ENCODE data around the gene PRPH. TPM values are rescaled to one million over a fixed set of nuclear protein-coding genes. Genes with fewer than 3 reads are reported as not detected.

The PRPH gene
- total and polyA plus RNA-seq, 10 of the 15 experiments (the other 5 are each of a cell fraction or from before 2014, with no cell fraction given) = 0.09 to 0.45 (median 0.19) TPM; not detected in 3

DNA sequence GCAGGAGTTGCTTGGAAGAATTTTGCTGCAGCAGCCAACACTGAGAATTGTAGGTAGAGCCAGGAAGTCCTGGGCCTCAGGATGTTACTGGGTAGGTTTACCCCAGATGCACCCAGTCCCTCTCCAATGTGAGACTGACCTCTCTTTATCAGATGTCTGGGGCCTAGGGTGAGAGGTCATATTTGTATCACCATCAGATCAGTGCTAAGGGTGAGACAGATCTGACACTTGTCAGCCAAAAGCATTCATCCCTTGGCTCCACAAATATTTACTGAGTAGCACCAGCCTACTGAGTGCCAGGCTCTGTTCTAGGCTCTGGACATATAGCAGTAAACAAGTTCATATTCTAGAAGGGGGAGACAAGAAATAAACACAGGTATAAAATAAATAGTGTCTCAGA, 32.4 kb downstream of the PRPH start:
- no peak overlapping the region for H3K4me3 ChIP-seq
- no peak overlapping the region for H3K4me2 ChIP-seq (ENCODE audit: control insufficient read depth, insufficient read depth)
- H3K27me3 ChIP-seq (replicated peaks in 1 of 2; ENCODE audit: control insufficient read depth in 2 of 2, insufficient read depth in 2 of 2, low read length in 1 of 2) = no peaks in the 10 kb centered on the region
- ChIA-PET CTCF (no interaction called here), POLR2A (no interaction called here), RAD21 (ENCODE audit: unreplicated experiment) (no interaction called here), SMC1A (ENCODE audit: uncharacterized antibody, unreplicated experiment) (no interaction called here)
- peaks cover 7 to 16% of the 10 kb centered on the region in 2 experiments; a peak in 3 of 4 replicates for H3K36me3 ChIP-seq (ENCODE audit: control insufficient read depth in 2 of 2, insufficient read depth in 2 of 2, low read length in 1 of 2)
- H3K4me1 ChIP-seq (ENCODE audit: control insufficient read depth, insufficient read depth, low read length) = peaks cover 4% of the 10 kb centered on the region
- no peak overlapping the region for H3K9ac ChIP-seq (ENCODE audit: control insufficient read depth, insufficient read depth, low read length)
- in situ Hi-C loops (cut with MboI) (no loop called here), intact Hi-C loops (cut with micrococcal nuclease; ENCODE audit: unreplicated experiment) (no loop called here)
- H3K27ac ChIP-seq (ENCODE audit: control insufficient read depth, insufficient read depth) = no peak overlapping the region
- ATAC-seq (no peak), DNase-seq (ENCODE audit: low read depth, low spot score) (no peak), FAIRE-seq (no peak)
- no peak overlapping the region for H2AFZ ChIP-seq (ENCODE audit: control insufficient read depth, low read depth, low read length)
- H3K79me2 ChIP-seq (ENCODE audit: control insufficient read depth, insufficient read depth, low read length) = peaks cover 10% of the 10 kb centered on the region
- H4K20me1 ChIP-seq (ENCODE audit: control insufficient read depth, insufficient read depth) = no peaks in the 10 kb centered on the region
- TF ChIP-seq, protein P1, sequence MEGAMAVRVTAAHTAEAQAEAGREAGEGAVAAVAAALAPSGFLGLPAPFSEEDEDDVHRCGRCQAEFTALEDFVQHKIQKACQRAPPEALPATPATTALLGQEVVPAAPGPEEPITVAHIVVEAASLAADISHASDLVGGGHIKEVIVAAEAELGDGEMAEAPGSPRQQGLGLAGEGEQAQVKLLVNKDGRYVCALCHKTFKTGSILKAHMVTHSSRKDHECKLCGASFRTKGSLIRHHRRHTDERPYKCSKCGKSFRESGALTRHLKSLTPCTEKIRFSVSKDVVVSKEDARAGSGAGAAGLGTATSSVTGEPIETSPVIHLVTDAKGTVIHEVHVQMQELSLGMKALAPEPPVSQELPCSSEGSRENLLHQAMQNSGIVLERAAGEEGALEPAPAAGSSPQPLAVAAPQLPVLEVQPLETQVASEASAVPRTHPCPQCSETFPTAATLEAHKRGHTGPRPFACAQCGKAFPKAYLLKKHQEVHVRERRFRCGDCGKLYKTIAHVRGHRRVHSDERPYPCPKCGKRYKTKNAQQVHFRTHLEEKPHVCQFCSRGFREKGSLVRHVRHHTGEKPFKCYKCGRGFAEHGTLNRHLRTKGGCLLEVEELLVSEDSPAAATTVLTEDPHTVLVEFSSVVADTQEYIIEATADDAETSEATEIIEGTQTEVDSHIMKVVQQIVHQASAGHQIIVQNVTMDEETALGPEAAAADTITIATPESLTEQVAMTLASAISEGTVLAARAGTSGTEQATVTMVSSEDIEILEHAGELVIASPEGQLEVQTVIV (IDR thresholded peaks at IDR 0.05; ENCODE audit: borderline replicate concordance, partially characterized antibody) = no peak
- TF ChIP-seq, protein P2, sequence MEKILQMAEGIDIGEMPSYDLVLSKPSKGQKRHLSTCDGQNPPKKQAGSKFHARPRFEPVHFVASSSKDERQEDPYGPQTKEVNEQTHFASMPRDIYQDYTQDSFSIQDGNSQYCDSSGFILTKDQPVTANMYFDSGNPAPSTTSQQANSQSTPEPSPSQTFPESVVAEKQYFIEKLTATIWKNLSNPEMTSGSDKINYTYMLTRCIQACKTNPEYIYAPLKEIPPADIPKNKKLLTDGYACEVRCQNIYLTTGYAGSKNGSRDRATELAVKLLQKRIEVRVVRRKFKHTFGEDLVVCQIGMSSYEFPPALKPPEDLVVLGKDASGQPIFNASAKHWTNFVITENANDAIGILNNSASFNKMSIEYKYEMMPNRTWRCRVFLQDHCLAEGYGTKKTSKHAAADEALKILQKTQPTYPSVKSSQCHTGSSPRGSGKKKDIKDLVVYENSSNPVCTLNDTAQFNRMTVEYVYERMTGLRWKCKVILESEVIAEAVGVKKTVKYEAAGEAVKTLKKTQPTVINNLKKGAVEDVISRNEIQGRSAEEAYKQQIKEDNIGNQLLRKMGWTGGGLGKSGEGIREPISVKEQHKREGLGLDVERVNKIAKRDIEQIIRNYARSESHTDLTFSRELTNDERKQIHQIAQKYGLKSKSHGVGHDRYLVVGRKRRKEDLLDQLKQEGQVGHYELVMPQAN (conservative IDR thresholded peaks at IDR 0.05) = no peak
- TF ChIP-seq RFX5 (IDR thresholded peaks at IDR 0.05; ENCODE audit: low read depth, low read length) (no peak), SPI1 (IDR thresholded peaks at IDR 0.05; ENCODE audit: borderline replicate concordance, insufficient read depth, low read depth, low read length) (no peak), TCF3 (IDR thresholded peaks at IDR 0.05; ENCODE audit: borderline replicate concordance, insufficient read depth, low read depth, low read length) (no peak), SREBF1 (IDR thresholded peaks at IDR 0.05; ENCODE audit: low read length) (no peak), MTA2 (IDR thresholded peaks at IDR 0.05; ENCODE audit: low read depth) (no peak), POLR2A (IDR thresholded peaks at IDR 0.05; ENCODE audit: low read depth, low read length) (no peak), NR2C2 (IDR thresholded peaks at IDR 0.05; ENCODE audit: borderline replicate concordance, control insufficient read depth, insufficient read length, low read depth) (no peak), CBX3 (IDR thresholded peaks at IDR 0.05; ENCODE audit: borderline replicate concordance, low read depth) (no peak), ZNF207 (IDR thresholded peaks at IDR 0.05; ENCODE audit: borderline replicate concordance) (no peak), EGR1 (IDR thresholded peaks at IDR 0.05; ENCODE audit: borderline replicate concordance in 1 of 2, low read depth in 2 of 2, low read length in 2 of 2) (no peak)
- TF ChIP-seq, protein P3, sequence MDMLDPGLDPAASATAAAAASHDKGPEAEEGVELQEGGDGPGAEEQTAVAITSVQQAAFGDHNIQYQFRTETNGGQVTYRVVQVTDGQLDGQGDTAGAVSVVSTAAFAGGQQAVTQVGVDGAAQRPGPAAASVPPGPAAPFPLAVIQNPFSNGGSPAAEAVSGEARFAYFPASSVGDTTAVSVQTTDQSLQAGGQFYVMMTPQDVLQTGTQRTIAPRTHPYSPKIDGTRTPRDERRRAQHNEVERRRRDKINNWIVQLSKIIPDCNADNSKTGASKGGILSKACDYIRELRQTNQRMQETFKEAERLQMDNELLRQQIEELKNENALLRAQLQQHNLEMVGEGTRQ (IDR thresholded peaks at IDR 0.05; ENCODE audit: borderline replicate concordance, low read depth, low read length) = no peak
- no TSS peak for BruUV-seq (replicated peaks)
- no peaks in the 10 kb centered on the region for H3K9me3 ChIP-seq (replicated peaks; ENCODE audit: control insufficient read depth, insufficient read depth, low read length)
